GM18517 (cell line): ENCODE results near the gene NUSAP1.
A peak's percentile ranks its signal among the peaks of the same experiment; 100 is the strongest.
"Not testable (repeated sequence)": the region's sequence is repeated elsewhere in the genome, so short reads cannot be mapped to it uniquely, and the experiment has no call there.

Source experiments
- ATAC-seq: cut with Tn5 transposase; IDR thresholded peaks from one replicate; pipeline ENCODE4 v1.9.1; 2021; ENCODE audit warnings: mild to moderate bottlenecking, moderate library complexity; ENCODE audit not compliant: unreplicated experiment

NUSAP1 gene

GRCh38 chr15:41331833-41332193 is 868 bp upstream of the NUSAP1 start:
- no peak for ATAC-seq

- peak; percentile 24 for ATAC-seq
Measured at GRCh38 chr15:41333026-41333562, 413 bp downstream of the NUSAP1 start.

GRCh38 chr15:41334293-41335120 is 1.8 kb downstream of the NUSAP1 start:
- no peak for ATAC-seq

GRCh38 chr15:41336549-41336948 is 3.9 kb downstream of the NUSAP1 start:
- no peak for ATAC-seq

- ATAC-seq: no peak
Measured at GRCh38 chr15:41337047-41337446, 4.4 kb downstream of the NUSAP1 start.

GRCh38 chr15:41337631-41338522 is 5.2 kb downstream of the NUSAP1 start:
- ATAC-seq: no peak

GRCh38 chr15:41340189-41340695 is 7.6 kb downstream of the NUSAP1 start:
- ATAC-seq: no peak

- no peak for ATAC-seq
Measured at GRCh38 chr15:41341519-41341918, 8.8 kb downstream of the NUSAP1 start.

- no peak for ATAC-seq
Measured at GRCh38 chr15:41347236-41347635, 14.6 kb downstream of the NUSAP1 start.

GRCh38 chr15:41350057-41350717 is 17.5 kb downstream of the NUSAP1 start:
- no peak for ATAC-seq

- no peak for ATAC-seq
Measured at GRCh38 chr15:41354371-41354770, 21.7 kb downstream of the NUSAP1 start.

GRCh38 chr15:41367418-41367817 is 34.7 kb downstream of the NUSAP1 start:
- no peak for ATAC-seq

GRCh38 chr15:41377978-41378377 is 45.3 kb downstream of the NUSAP1 start:
- no peak for ATAC-seq

- not testable (repeated sequence) for ATAC-seq
Measured at GRCh38 chr15:41383974-41384749, 51.5 kb downstream of the NUSAP1 start.

GRCh38 chr15:41387646-41388045 is 55.0 kb downstream of the NUSAP1 start:
- no peak for ATAC-seq

- no peak for ATAC-seq
Measured at GRCh38 chr15:41392659-41393058, 60.0 kb downstream of the NUSAP1 start.

GRCh38 chr15:41394924-41395323 is 62.2 kb downstream of the NUSAP1 start:
- no peak for ATAC-seq

GRCh38 chr15:41396111-41396510 is 63.4 kb downstream of the NUSAP1 start:
- no peak for ATAC-seq

GRCh38 chr15:41401904-41402267 is 69.2 kb downstream of the NUSAP1 start:
- no peak for ATAC-seq

- no peak for ATAC-seq
Measured at GRCh38 chr15:41407341-41407740, 74.7 kb downstream of the NUSAP1 start.
